Measurements from ENCODE around the gene USO1.
"Not testable (repeated sequence)": the region's sequence is repeated elsewhere in the genome, so short reads cannot be mapped to it uniquely, and the experiment has no call there.

Gene USO1

GRCh38 chr4:75724066-75724866 is at the start of gene USO1:
Gene USO1, plus strand, starts transcription at chr4:75724577. Its CDS starts 243 bp downstream, at chr4:75724820.
- peak; percentile 98 to 99 (median 98) for DNase-seq

- no peak for DNase-seq
These were observed 49.3 kb upstream of the USO1 start for GRCh38 chr4:75675004-75675531.

GRCh38 chr4:75678473-75678872 is 45.9 kb upstream of the USO1 start:
- no peak for DNase-seq

- no peak for DNase-seq
These were observed 45.4 kb upstream of the USO1 start for GRCh38 chr4:75678965-75679364.

- DNase-seq: no peak
These were observed 44.4 kb upstream of the USO1 start for GRCh38 chr4:75679876-75680575.

- no peak for DNase-seq
These were observed 40.8 kb upstream of the USO1 start for GRCh38 chr4:75683482-75684155.

GRCh38 chr4:75685546-75686189 is 38.7 kb upstream of the USO1 start:
- no peak for DNase-seq

- DNase-seq: peak in 2 of 6 experiments; percentile 23 to 38
These were observed 38.0 kb upstream of the USO1 start for GRCh38 chr4:75686346-75686745.

- DNase-seq: not testable (repeated sequence)
These were observed 37.3 kb upstream of the USO1 start for GRCh38 chr4:75687125-75687524.

- DNase-seq: not testable (repeated sequence)
These were observed 32.3 kb upstream of the USO1 start for GRCh38 chr4:75692066-75692465.

- peak; percentile 15 to 64 (median 44) for DNase-seq
These were observed 28.3 kb upstream of the USO1 start for GRCh38 chr4:75696071-75696470.

- no peak for DNase-seq
These were observed 27.8 kb upstream of the USO1 start for GRCh38 chr4:75696581-75696980.

GRCh38 chr4:75698162-75698962 is 26.0 kb upstream of the USO1 start:
- no peak for DNase-seq

GRCh38 chr4:75698963-75699228 is 25.5 kb upstream of the USO1 start:
- no peak for DNase-seq

GRCh38 chr4:75699299-75699698 is 25.1 kb upstream of the USO1 start:
- no peak for DNase-seq

- DNase-seq: no peak
These were observed 21.4 kb upstream of the USO1 start for GRCh38 chr4:75702919-75703411.

- no peak for DNase-seq
These were observed 19.0 kb upstream of the USO1 start for GRCh38 chr4:75705198-75705977.

GRCh38 chr4:75708218-75708691 is 16.1 kb upstream of the USO1 start:
- DNase-seq: peak in 5 of 6 experiments; percentile 24 to 56 (median 34)

- no peak for DNase-seq
These were observed 14.1 kb upstream of the USO1 start for GRCh38 chr4:75710246-75710645.

- DNase-seq: no peak
These were observed 10.4 kb upstream of the USO1 start for GRCh38 chr4:75714011-75714410.

- no peak for DNase-seq
These were observed 9.7 kb upstream of the USO1 start for GRCh38 chr4:75714704-75715103.

All from stimulated activated naive CD4-positive, alpha-beta T cell (primary cell).